ENCODE data around the gene RNF152.

Gene RNF152

GRCh38 chr18:61854578-61855448, 38.0 kb downstream of the RNF152 start:
- DNase-seq (ENCODE audit: low read depth) = no peak

- DNase-seq (ENCODE audit: low read depth) = no peak
These were observed 39.0 kb downstream of the RNF152 start for GRCh38 chr18:61853855-61854254.

GRCh38 chr18:61852496-61852895, 40.3 kb downstream of the RNF152 start:
- no peak for DNase-seq (ENCODE audit: low read depth)

- DNase-seq (ENCODE audit: low read depth) = no peak
These were observed 40.8 kb downstream of the RNF152 start for GRCh38 chr18:61851940-61852451.

GRCh38 chr18:61851279-61851678, 41.5 kb downstream of the RNF152 start:
- no peak for DNase-seq (ENCODE audit: low read depth)

GRCh38 chr18:61850756-61851155, 42.1 kb downstream of the RNF152 start:
- no peak for DNase-seq (ENCODE audit: low read depth)

GRCh38 chr18:61847164-61847791, 45.5 kb downstream of the RNF152 start:
- no peak for DNase-seq (ENCODE audit: low read depth)

GRCh38 chr18:61845197-61845596, 47.6 kb downstream of the RNF152 start:
- DNase-seq (ENCODE audit: low read depth) = no peak

- no peak for DNase-seq (ENCODE audit: low read depth)
These were observed 48.1 kb downstream of the RNF152 start for GRCh38 chr18:61844726-61845125.

GRCh38 chr18:61842146-61842545, 50.7 kb downstream of the RNF152 start:
- DNase-seq (ENCODE audit: low read depth) = no peak

- DNase-seq (ENCODE audit: low read depth) = no peak
These were observed 51.1 kb downstream of the RNF152 start for GRCh38 chr18:61841706-61842105.

GRCh38 chr18:61840324-61840723, 52.5 kb downstream of the RNF152 start:
- DNase-seq (ENCODE audit: low read depth) = no peak

GRCh38 chr18:61838521-61838920, 54.3 kb downstream of the RNF152 start:
- no peak for DNase-seq (ENCODE audit: low read depth)

GRCh38 chr18:61833978-61834377, 58.8 kb downstream of the RNF152 start:
- DNase-seq (ENCODE audit: low read depth) = no peak

GRCh38 chr18:61833387-61833786, 59.4 kb downstream of the RNF152 start:
- no peak for DNase-seq (ENCODE audit: low read depth)

- DNase-seq (ENCODE audit: low read depth) = no peak
These were observed 59.9 kb downstream of the RNF152 start for GRCh38 chr18:61832858-61833257.

GRCh38 chr18:61831071-61831470, 61.7 kb downstream of the RNF152 start:
- DNase-seq (ENCODE audit: low read depth) = no peak

- DNase-seq (ENCODE audit: low read depth) = no peak
These were observed 63.7 kb downstream of the RNF152 start for GRCh38 chr18:61829108-61829507.

- DNase-seq (ENCODE audit: low read depth) = no peak
These were observed 65.2 kb downstream of the RNF152 start for GRCh38 chr18:61827591-61827990.

- DNase-seq (ENCODE audit: low read depth) = peak; percentile 10
These were observed 67.4 kb downstream of the RNF152 start for GRCh38 chr18:61825386-61825785.

- no peak for DNase-seq (ENCODE audit: low read depth)
These were observed 68.0 kb downstream of the RNF152 start for GRCh38 chr18:61824733-61825363.

- no peak for DNase-seq (ENCODE audit: low read depth)
These were observed 69.2 kb downstream of the RNF152 start for GRCh38 chr18:61823595-61823994.

- no peak for DNase-seq (ENCODE audit: low read depth)
These were observed 69.9 kb downstream of the RNF152 start for GRCh38 chr18:61822879-61823278.

Measured in GM04504 (cell line).